Peyer's patch (tissue), 4 donors: ENCODE data around the gene SLC22A1.

Experiments
- CTCF ChIP-seq, 6 experiments: fragments of 450-650 bp in 4 of 6; fragments of 200-600 bp in 2 of 6; sonication (generic) in 1 of 6; IDR thresholded peaks; one replicate each; pipeline ENCODE4 v1.5.1; 2017 to 2019; ENCODE audit warnings: antibody characterized with exemption in 6 of 6, mild to moderate bottlenecking in 3 of 6, moderate library complexity in 1 of 6
- POLR2A ChIP-seq, 2 donors: fragments of 450-650 bp; IDR thresholded peaks; one replicate each; pipeline ENCODE4 v1.5.1; 2017; ENCODE audit warnings: antibody characterized with exemption in 2 of 2, mild to moderate bottlenecking in 2 of 2, moderate library complexity in 2 of 2

GRCh38 chr6:160174681-160175080, 53.1 kb downstream of the SLC22A1 start:
- TF ChIP-seq CTCF (IDR thresholded peaks at IDR 0.05) (no peak), POLR2A (IDR thresholded peaks at IDR 0.05) (no peak)
